SK-N-SH treated with all-trans-retinoic acid at 6 μM for 48 hours (cell line): Measurements from ENCODE around the gene GEMIN2.
"Not testable (repeated sequence)": the region's sequence is repeated elsewhere in the genome, so short reads cannot be mapped to it uniquely, and the experiment has no call there.

ENCODE experiments used
- ATAC-seq: fragments of 200-7000 bp; cut with Tn5 transposase; 3 replicates; pipeline ENCODE4 v1.9.1; 2020; ENCODE audit warnings: mild to moderate bottlenecking, moderate library complexity
- ARNTL ChIP-seq: fragments of 450-650 bp; formaldehyde crosslinking; IDR thresholded peaks from 2 replicates; pipeline ENCODE4 v1.5.0; 2020; ENCODE audit warnings: low read depth, mild to moderate bottlenecking, moderate library complexity, borderline replicate concordance
- BACH2 ChIP-seq: fragments of 250-450 bp; sonication (Bioruptor Pico); IDR thresholded peaks from 2 replicates; pipeline ENCODE4 v1.9.0; 2021; ENCODE audit warnings: mild to moderate bottlenecking, borderline replicate concordance
- ESRRG ChIP-seq: fragments of 250-450 bp; sonication (Bioruptor Pico); IDR thresholded peaks from 2 replicates; pipeline ENCODE4 v1.6.1; 2021; ENCODE audit warnings: mild to moderate bottlenecking
- GLIS3 ChIP-seq: fragments of 250-450 bp; sonication (Bioruptor Pico); IDR thresholded peaks from 2 replicates; pipeline ENCODE4 v1.5.0; 2020; ENCODE audit warnings: mild to moderate bottlenecking, moderate library complexity
- ISL1 ChIP-seq: fragments of 250-450 bp; sonication (Bioruptor Pico); IDR thresholded peaks from 2 replicates; pipeline ENCODE4 v2.1.2; 2022; ENCODE audit warnings: mild to moderate bottlenecking, moderate library complexity
- OSR1 ChIP-seq: fragments of 250-450 bp; sonication (Bioruptor Pico); IDR thresholded peaks from 2 replicates; pipeline ENCODE4 v1.8.0; 2022; ENCODE audit warnings: moderate library complexity, mild to moderate bottlenecking, inconsistent platforms
- PPARA ChIP-seq: fragments of 250-450 bp; sonication (Bioruptor Pico); IDR thresholded peaks from 2 replicates; pipeline ENCODE4 v1.5.0; 2020; ENCODE audit warnings: mild to moderate bottlenecking, borderline replicate concordance
- SNAI2 ChIP-seq: fragments of 250-450 bp; sonication (Bioruptor Pico); IDR thresholded peaks from 2 replicates; pipeline ENCODE4 v1.5.0; 2020; ENCODE audit warnings: mild to moderate bottlenecking, moderate library complexity
- TCF4 ChIP-seq: fragments of 250-450 bp; sonication (Bioruptor Pico); IDR thresholded peaks from 2 replicates; pipeline ENCODE4 v1.8.0; 2021; ENCODE audit warnings: mild to moderate bottlenecking, moderate library complexity, borderline replicate concordance
- TOX ChIP-seq: fragments of 250-450 bp; sonication (Bioruptor Pico); IDR thresholded peaks from 2 replicates; pipeline ENCODE4 v1.8.0; 2021; ENCODE audit warnings: mild to moderate bottlenecking, moderate library complexity, borderline replicate concordance
- ZC3H10 ChIP-seq: fragments of 250-450 bp; sonication (Bioruptor Pico); IDR thresholded peaks from 2 replicates; pipeline ENCODE4 v1.5.1; 2021; ENCODE audit warnings: mild to moderate bottlenecking, moderate library complexity
- ZFP30 ChIP-seq: fragments of 450-650 bp; formaldehyde crosslinking; IDR thresholded peaks from 2 replicates; pipeline ENCODE4 v1.5.0; 2022; ENCODE audit warnings: mild to moderate bottlenecking, moderate library complexity
- ZNF565 ChIP-seq: fragments of 450-650 bp; formaldehyde crosslinking; conservative IDR thresholded peaks from 2 replicates; pipeline ENCODE4 v1.5.0; 2020; ENCODE audit warnings: low read depth, mild to moderate bottlenecking, moderate library complexity
- ZNF70 ChIP-seq: fragments of 450-650 bp; formaldehyde crosslinking; IDR thresholded peaks from 2 replicates; pipeline ENCODE4 v1.5.0; 2020; ENCODE audit warnings: mild to moderate bottlenecking, moderate library complexity
- ZNF8 ChIP-seq: fragments of 450-650 bp; formaldehyde crosslinking; IDR thresholded peaks from 2 replicates; pipeline ENCODE4 v1.5.0; 2020; ENCODE audit warnings: mild to moderate bottlenecking, moderate library complexity
- TF ChIP-seq, protein P1 (sequence below): fragments of 250-450 bp; sonication (Bioruptor Pico); IDR thresholded peaks from 2 replicates; pipeline ENCODE4 v1.5.1; 2021; ENCODE audit warnings: mild to moderate bottlenecking, moderate library complexity
- TF ChIP-seq, protein P2 (sequence below): fragments of 250-450 bp; sonication (Bioruptor Pico); IDR thresholded peaks from 2 replicates; pipeline ENCODE4 v1.5.0; 2020; ENCODE audit warnings: mild to moderate bottlenecking, moderate library complexity
- TF ChIP-seq, protein P3 (sequence below): fragments of 250-450 bp; sonication (Bioruptor Pico); IDR thresholded peaks from 2 replicates; pipeline ENCODE4 v1.5.1; 2020; ENCODE audit warnings: low read depth, mild to moderate bottlenecking, moderate library complexity
- TF ChIP-seq, protein P4 (sequence below): fragments of 250-450 bp; sonication (Bioruptor Pico); IDR thresholded peaks from 2 replicates; pipeline ENCODE4 v1.8.0; 2021; ENCODE audit warnings: low read depth, mild to moderate bottlenecking, moderate library complexity, borderline replicate concordance
- TF ChIP-seq, protein P5 (sequence below): fragments of 250-450 bp; sonication (Bioruptor Pico); IDR thresholded peaks from 2 replicates; pipeline ENCODE4 v1.8.0; 2020; ENCODE audit warnings: mild to moderate bottlenecking, moderate library complexity, borderline replicate concordance

GEMIN2 gene

DNA sequence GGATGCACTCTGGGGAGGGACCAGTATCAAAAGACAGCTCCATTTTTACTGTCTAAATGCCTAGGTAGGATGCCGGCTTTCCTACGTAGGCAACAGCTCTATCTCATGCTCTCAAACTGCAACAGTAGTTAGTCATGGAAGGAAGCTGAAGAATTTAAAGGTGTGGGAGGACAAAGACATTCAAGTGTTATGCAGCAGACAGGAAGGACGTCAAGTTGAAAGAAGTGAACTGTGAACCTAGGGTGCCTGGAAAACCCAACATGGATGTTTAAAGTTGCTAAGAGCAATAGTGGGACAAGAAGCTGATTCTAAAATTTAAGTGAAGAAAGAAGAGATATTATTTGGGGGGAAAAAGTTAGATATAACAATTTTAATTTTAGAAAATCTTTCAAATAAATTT lies 17.0 kb upstream of the GEMIN2 start:
- TF ChIP-seq PPARA (no peak), ZC3H10 (CRISPR knock-in tag) (no peak), ZNF70 (CRISPR knock-in tag) (no peak), ZFP30 (CRISPR knock-in tag) (no peak), GLIS3 (CRISPR knock-in tag) (no peak), ESRRG (CRISPR knock-in tag) (no peak), ZNF565 (no peak), ARNTL (CRISPR knock-in tag) (no peak), ZNF8 (CRISPR knock-in tag) (no peak), OSR1 (CRISPR knock-in tag) (no peak), SNAI2 (CRISPR knock-in tag) (no peak), TCF4 (no peak)
- TF ChIP-seq, protein P1, sequence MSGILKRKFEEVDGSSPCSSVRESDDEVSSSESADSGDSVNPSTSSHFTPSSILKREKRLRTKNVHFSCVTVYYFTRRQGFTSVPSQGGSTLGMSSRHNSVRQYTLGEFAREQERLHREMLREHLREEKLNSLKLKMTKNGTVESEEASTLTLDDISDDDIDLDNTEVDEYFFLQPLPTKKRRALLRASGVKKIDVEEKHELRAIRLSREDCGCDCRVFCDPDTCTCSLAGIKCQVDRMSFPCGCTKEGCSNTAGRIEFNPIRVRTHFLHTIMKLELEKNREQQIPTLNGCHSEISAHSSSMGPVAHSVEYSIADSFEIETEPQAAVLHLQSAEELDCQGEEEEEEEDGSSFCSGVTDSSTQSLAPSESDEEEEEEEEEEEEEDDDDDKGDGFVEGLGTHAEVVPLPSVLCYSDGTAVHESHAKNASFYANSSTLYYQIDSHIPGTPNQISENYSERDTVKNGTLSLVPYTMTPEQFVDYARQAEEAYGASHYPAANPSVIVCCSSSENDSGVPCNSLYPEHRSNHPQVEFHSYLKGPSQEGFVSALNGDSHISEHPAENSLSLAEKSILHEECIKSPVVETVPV (CRISPR knock-in tag), result no peak
- TF ChIP-seq, protein P2, sequence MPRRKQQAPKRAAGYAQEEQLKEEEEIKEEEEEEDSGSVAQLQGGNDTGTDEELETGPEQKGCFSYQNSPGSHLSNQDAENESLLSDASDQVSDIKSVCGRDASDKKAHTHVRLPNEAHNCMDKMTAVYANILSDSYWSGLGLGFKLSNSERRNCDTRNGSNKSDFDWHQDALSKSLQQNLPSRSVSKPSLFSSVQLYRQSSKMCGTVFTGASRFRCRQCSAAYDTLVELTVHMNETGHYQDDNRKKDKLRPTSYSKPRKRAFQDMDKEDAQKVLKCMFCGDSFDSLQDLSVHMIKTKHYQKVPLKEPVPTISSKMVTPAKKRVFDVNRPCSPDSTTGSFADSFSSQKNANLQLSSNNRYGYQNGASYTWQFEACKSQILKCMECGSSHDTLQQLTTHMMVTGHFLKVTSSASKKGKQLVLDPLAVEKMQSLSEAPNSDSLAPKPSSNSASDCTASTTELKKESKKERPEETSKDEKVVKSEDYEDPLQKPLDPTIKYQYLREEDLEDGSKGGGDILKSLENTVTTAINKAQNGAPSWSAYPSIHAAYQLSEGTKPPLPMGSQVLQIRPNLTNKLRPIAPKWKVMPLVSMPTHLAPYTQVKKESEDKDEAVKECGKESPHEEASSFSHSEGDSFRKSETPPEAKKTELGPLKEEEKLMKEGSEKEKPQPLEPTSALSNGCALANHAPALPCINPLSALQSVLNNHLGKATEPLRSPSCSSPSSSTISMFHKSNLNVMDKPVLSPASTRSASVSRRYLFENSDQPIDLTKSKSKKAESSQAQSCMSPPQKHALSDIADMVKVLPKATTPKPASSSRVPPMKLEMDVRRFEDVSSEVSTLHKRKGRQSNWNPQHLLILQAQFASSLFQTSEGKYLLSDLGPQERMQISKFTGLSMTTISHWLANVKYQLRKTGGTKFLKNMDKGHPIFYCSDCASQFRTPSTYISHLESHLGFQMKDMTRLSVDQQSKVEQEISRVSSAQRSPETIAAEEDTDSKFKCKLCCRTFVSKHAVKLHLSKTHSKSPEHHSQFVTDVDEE (CRISPR knock-in tag), result no peak
- TF ChIP-seq, protein P3, sequence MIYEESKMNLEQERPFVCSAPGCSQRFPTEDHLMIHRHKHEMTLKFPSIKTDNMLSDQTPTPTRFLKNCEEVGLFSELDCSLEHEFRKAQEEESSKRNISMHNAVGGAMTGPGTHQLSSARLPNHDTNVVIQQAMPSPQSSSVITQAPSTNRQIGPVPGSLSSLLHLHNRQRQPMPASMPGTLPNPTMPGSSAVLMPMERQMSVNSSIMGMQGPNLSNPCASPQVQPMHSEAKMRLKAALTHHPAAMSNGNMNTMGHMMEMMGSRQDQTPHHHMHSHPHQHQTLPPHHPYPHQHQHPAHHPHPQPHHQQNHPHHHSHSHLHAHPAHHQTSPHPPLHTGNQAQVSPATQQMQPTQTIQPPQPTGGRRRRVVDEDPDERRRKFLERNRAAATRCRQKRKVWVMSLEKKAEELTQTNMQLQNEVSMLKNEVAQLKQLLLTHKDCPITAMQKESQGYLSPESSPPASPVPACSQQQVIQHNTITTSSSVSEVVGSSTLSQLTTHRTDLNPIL, result no peak
- TF ChIP-seq, protein P4, sequence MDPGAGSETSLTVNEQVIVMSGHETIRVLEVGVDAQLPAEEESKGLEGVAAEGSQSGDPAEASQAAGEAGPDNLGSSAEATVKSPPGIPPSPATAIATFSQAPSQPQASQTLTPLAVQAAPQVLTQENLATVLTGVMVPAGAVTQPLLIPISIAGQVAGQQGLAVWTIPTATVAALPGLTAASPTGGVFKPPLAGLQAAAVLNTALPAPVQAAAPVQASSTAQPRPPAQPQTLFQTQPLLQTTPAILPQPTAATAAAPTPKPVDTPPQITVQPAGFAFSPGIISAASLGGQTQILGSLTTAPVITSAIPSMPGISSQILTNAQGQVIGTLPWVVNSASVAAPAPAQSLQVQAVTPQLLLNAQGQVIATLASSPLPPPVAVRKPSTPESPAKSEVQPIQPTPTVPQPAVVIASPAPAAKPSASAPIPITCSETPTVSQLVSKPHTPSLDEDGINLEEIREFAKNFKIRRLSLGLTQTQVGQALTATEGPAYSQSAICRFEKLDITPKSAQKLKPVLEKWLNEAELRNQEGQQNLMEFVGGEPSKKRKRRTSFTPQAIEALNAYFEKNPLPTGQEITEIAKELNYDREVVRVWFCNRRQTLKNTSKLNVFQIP, result no peak
- ATAC-seq, result no peak

DNA sequence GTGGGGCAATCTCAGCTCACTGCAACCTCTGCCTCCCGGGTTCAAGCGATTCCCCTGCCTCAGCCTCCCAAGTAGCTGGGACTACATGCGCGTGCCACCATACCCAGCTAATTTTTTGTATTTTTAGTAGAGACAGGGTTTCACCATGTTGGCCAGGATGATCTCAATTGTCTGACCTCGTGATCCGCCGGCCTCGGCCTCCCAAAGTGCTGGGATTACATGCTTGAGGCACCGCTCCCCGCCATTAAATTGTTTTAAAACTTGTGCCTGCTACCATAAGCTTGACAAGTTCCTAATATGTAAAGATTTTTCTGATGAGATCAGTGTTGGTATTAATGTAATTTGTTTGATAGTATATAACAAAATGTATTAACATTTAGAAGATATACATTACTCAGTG lies 14.9 kb upstream of the GEMIN2 start:
- ATAC-seq, result not testable (repeated sequence)

DNA sequence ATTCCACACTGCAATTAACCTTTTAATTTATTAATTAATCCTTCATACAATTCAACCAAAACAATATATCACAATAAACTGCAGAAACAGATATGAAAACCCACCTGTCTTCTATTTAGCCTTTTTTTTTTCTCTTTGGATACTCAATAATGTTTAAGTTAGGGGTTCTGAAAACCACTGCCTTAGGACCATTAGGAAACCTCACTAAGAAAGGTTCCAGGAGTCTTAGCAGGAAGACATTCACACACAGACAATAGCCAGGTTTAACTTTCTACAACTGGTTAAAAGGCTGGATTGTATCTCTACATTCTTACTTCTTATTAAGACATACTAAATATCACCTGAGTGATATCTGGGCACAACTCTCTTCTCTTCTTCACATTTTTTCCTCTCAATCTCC lies 14.4 kb upstream of the GEMIN2 start:
- no peak for ATAC-seq
- TF ChIP-seq, protein P5, sequence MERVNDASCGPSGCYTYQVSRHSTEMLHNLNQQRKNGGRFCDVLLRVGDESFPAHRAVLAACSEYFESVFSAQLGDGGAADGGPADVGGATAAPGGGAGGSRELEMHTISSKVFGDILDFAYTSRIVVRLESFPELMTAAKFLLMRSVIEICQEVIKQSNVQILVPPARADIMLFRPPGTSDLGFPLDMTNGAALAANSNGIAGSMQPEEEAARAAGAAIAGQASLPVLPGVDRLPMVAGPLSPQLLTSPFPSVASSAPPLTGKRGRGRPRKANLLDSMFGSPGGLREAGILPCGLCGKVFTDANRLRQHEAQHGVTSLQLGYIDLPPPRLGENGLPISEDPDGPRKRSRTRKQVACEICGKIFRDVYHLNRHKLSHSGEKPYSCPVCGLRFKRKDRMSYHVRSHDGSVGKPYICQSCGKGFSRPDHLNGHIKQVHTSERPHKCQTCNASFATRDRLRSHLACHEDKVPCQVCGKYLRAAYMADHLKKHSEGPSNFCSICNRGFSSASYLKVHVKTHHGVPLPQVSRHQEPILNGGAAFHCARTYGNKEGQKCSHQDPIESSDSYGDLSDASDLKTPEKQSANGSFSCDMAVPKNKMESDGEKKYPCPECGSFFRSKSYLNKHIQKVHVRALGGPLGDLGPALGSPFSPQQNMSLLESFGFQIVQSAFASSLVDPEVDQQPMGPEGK (CRISPR knock-in tag), result no peak
- TF ChIP-seq ZC3H10 (CRISPR knock-in tag) (no peak), ISL1 (CRISPR knock-in tag) (no peak), OSR1 (CRISPR knock-in tag) (no peak), GLIS3 (CRISPR knock-in tag) (no peak)

DNA sequence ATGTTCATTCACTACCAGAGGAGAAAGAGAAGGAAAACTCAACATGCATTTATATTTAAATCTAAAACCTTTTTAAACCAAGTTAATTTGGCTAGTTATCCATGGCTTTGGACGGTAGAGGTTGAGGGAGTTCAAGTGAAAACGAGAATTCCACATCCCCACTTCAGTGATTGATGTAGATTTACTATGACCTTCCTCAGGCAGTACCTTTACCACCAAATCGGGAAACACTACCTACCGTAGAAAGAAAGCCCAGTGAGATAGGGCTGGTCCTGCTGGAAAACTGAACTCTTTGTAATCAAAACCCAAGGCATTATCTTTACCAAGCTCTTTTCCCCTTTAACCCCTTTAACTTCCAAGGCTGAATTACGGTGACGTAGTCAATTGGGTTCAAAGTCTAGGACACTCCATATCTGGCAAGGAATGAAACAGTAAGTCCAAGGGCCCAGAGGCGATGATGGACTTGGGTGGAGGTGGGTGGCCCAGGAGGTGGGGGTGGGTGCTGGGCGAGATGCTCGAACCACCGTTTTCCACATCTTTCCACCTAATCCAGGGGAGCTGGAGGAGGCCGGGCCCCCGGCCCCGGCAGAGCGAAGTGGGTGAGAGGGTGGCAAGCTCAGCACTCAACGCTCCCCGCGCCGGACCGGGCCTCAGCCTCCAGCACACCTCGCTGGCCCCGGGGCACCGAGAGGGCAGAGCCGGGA lies 11.7 kb upstream of the GEMIN2 start:
- peak; percentile 59 for ATAC-seq
- TF ChIP-seq BACH2 (CRISPR knock-in tag), result no peak
- no peak for TF ChIP-seq ZNF8 (CRISPR knock-in tag)
- TF ChIP-seq ISL1 (CRISPR knock-in tag), result no peak
- TF ChIP-seq TCF4, result no peak
- TF ChIP-seq, protein P1 (CRISPR knock-in tag), result no peak
- TF ChIP-seq TOX (CRISPR knock-in tag), result no peak
- no peak for TF ChIP-seq ZNF565
- no peak for TF ChIP-seq ESRRG (CRISPR knock-in tag)
